Measurements from ENCODE around the gene SREK1IP1.

The SREK1IP1 gene

DNA sequence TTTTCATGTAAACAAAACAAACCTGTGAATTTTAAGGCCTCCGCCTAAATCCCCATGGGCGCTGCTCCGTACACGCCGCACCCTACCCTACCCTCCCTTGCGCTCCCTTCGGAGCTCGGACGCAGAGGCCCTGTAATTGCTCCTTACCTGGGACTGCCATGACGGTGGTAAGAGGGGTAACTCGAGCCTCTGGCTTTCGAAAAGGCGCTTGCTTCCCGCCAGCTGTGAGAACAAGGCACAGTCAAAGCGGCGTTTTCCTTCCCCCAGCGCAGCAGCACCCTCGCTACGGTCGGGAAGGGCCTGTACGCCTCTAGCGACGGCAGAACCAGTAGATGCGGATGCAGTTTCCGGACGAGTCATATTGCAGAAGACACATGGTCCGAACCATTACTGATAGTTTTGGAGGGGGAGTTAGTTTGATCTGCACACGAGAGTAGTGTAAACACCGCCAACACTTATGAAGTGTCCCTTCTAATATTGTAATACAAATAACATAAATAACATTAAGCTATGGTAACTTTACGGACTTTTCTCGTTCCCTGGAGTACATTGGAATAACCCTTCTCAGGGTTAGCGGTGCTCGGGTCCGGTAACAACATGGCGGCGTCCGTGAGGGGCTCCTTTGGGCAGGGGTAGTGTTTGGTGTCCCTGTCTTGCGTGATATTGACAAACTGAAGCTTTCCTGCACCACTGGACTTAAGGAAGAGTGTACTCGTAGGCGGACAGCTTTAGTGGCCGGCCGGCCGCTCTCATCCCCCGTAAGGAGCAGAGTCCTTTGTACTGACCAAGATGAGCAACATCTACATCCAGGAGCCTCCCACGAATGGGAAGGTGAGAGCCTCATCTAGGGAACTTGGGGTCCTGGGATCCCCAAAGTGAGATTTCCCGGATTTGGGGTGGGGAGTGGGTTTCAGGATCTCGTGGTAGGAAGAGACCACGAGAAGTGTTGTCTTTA is at the start of gene SREK1IP1, which contains the start of gene CWC27:
SREK1IP1 (minus strand) TSS at position 334 of the 955 bp plus-strand sequence; CDS start at position 160, 174 bp downstream.
CWC27 (plus strand) TSS at position 573 of the 955 bp plus-strand sequence; CDS start at position 790, 217 bp downstream.
- peak; percentile 72 for DNase-seq

DNA sequence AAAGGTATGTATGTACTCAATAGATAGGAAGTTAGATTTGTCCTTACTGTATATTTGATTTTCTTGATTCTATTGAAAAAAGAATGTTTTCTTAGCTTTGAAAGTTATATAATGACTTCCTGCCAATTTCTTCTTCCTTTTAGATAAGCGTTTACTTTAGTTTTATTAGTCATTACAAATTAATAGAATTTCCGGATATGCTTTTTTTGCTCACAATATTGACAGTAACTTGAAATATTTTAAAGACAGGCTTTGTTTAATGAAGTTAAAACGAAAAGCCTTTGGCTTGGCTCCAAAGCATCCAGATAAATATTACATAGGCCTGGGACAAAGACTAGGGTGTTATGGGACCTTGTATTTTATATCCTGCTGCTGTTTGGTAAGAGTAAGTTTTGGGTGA is 49.8 kb upstream of the SREK1IP1 start:
- DNase-seq = no peak

DNA sequence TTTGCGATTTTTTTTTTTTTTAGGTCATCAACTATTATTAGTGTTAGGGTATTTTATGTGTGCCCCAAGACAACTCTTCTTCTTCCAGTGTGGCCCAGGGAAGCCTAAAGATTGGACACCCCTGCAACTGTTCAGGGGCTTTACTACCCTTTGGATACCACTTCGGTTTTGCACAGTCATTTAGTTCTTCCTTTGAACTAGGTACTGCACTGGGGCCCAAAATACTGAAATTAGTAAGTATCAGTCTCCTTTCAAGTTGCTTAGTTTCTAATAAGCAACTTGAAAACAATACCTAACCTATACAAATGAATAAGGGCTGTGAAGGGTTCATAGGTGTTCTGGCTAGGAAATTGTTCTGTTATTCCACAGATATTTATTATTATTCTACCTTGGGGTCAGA is 45.6 kb upstream of the SREK1IP1 start:
- no peak for DNase-seq

DNA sequence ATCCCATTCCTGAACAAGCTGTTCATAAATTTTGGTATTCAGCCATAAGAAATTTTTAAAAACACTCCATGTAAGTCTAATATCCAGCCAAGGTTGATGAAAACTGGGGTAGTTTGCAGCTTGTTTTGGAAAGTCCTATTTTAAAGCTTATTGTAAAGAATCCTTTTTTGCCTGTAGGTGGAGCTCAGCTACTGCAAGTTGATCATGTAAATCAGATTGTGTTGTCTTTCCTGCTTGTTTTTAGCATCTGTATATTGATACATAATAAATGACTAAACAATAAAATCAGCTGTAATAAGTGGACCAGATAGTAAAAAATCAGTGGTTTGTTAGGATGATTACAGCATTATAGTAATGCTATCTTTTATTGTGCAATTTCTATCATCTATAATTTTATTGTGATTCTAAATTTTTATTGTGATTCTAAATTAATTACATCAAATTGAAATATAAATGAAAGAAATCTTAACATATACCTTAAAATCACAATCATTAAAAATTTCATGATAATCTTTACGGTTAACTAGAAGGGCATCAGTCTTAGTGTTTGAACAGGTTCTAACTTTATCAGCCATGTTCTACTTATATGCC is 42.7 kb upstream of the SREK1IP1 start:
- DNase-seq = no peak

DNA sequence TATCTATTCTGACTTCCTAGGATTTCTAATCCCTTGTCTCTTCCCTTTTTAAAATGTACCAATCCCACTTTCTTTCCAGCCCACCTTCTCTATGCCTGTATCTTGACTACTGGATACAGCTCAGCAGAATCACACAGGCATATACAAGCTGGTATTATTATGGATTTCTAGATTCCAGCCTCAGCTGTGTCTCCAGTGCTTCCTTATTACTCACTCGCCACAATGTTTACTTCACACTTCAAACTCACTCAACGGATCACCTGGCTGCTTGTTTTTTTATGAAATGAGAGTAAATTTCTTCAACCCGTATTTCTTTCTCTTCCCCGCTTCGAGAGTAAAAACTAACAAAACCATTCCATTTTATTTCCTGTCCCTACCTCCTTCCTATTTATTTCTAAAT is 39.0 kb upstream of the SREK1IP1 start:
- no peak for DNase-seq

DNA sequence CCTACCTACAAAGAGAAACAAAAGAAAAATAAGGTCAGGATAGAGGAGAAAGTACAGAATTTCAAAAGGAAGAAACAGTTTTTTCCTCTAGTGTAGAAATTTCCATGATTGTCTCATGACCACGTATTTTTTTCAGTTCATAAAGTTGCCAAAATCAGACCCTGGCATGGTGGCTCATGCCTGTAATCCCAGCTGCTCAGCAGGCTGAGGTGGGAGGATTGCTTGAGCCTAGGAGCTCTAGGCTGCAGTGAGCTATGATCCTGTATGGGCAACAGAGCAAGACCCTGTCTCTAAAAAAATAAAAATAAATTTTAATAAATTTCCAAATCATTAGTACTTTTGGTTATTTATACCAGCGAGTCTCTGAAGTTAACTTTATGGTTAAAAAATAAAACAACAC is 38.0 kb upstream of the SREK1IP1 start:
- DNase-seq = no peak

DNA sequence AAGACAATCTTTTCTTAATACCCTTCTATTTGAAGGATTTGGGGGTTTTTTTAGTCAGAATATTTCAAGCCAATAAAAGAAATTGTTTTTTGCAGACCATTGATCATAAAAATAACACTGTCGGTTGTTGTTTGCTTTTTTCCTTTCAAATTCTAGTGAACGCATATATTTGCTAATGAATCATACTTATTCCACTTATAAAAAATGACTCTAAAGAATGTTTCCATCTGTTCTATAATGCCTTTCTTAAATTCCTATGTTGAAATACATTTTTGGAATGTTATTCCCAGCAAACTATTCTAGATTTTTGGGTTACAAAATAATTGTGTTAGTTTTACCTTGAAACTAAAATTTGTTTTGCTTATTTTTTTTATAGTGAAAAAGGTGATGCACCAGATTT is 32.4 kb upstream of the SREK1IP1 start:
- DNase-seq = no peak

DNA sequence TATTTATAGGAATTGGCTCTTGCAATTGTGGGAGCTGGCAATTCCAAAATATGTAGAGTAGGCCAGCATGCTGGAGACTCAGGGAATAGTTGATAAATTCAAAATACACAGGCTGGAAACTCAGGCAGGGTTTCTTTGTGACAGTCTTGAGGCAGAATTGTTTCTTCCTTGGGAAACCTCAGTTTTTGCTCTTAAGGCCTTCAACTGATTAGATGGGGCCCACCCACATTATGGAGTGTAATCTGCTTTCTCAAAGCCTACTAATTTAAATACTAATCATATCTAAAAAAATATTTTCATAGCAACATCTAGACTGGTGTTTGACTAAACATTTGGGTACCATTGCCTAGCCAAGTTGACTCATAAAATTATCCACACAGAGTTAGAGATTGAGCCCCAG is 27.8 kb upstream of the SREK1IP1 start:
- no peak for DNase-seq

DNA sequence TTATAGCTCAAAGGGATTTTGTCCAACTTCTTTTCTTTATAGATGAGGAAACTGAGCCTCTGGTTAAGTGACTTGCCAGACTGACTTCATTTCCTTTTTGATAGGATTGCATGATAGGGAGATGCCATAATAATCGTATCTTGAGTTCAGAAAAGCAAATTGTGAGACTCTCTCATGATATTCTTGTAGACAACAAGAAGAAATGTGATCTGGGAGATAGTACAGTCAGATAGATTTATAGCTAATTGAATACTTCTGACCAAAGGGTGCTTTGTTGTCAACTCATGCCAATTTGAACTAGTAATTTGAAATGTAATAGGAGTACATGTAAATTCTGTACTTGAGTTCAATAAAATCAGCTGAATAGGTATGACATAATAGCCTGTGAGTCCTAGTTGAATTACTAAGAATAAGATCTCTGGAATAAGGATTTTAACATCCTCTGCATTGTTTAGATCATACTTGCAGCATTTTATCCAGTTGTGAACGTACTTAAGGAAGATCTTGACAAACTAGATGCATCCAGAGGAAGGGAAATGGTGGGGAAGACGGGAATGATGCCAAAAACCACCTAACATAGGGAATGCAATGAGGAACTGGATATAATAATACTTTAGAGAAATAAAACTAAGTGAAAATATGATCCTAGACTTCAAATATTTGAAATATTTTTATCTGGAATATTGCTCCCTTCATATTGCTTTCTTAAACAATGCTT is 25.7 kb upstream of the SREK1IP1 start:
- no peak for DNase-seq

DNA sequence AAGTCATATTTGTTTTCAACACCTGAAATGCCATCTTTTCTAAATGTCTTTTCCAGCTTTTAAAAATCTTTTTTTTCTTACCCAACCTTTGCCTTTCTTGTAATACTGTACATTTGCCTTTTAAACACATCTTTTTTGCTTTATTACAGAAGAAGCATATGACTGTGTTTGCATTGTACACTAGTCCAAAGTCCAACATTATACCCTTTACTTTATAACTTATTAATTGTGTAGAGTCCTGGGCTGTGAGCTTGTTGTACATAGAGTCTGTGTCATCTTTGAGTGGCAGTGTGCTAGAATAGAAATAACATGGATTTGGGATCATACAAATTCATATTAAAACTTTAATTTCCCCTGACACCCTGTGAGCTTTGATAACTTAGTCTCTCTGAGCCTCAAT is 24.0 kb upstream of the SREK1IP1 start:
- no peak for DNase-seq

DNA sequence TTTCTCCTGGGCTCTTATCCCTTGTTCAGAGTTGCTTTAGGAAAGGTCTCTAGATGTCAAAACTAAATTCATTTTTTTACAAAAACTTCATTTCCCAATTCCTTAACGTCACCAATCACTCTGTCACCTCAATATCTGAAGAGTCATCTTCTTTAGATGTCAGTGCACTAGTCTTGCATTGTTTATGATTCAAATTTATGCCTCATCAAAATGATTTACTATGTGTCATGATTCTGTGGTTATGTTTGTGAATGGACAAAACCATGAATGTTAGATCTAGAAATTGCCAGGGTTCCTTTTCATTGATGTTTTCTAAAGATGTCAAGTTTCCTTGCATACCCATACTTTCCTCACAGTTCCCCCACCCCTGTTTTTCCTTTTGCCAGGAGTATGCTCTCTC is 21.7 kb upstream of the SREK1IP1 start:
- DNase-seq = no peak

DNA sequence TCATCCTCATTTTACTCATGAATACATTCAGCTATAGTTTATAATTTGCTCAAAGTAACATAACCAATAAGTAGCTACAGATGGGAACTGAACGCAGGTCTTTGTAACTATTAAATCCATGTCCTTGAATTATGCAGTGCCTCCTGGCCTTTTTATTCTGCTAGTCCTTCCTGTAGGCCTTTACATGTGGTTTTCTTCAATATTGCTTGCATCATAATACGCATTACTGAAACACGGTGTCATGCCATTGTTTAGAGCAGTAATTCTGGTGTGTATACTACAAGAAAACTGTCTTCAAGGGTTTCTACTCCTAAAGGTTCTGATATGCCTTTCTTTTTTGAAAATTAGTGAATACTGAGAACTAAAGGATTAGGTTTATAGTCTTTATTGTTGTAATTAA is 21.0 kb upstream of the SREK1IP1 start:
- DNase-seq = no peak

DNA sequence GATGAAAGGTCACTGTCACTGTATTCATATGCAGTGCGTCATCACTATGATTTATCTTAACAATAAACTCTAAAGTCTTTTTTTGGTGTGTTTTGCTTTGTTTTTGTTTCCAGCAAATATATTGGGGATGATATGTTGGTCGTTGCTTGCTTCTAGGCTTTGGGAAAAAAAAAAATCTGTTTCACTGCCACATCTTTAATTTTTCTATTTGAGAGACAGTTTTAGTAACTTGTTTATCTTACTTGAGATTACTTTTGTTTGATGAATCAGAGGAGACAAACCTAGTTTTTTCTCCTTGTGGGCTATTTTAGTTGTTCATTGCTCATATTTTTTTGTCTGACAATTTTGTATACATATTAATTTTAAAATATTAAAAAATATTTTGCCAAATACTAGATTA is 19.7 kb upstream of the SREK1IP1 start:
- DNase-seq = no peak

DNA sequence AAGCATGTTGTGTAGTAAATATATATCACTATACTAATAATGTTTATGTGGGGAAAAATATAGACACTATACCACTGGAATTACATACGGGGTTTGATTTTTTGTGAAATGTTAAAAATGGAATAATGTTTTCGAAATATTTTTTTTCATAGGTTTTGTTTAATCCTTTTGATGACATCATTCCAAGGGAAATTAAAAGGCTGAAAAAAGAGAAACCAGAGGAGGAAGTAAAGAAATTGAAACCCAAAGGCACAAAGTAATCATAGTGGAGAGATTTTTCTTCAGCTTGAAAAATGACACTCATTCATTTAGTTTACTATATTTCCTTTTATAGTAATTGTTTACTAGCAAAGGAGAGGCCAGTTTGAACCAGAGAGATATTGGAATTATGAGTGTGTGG is 17.9 kb upstream of the SREK1IP1 start:
- DNase-seq = no peak

DNA sequence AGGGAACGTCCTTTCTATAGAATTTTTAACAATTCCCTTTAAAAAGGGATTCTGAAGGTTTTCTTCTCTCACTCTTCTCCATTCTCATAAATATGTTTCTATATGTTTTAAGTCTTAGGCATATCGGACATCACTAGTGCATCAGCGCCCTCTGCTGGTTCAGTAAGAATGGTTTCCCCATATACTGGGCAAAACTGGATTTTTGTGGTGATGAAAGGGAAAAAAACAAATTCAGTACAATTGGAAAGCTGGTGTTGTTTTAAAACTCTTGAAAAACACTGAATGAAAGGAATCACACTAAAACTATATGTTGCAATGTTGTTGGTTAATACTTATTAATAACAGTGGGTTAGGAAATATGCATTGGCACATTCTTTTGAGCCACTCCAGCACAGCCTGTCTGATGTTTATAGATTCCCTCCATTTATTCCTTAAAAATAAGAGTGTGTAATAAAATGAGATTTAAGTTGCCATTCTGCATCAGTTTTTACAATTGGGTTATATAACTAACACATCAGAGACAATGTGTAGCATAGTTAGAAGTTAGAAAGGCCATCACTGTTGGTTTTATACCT is 16.0 kb upstream of the SREK1IP1 start:
- peak; percentile 48 for DNase-seq

DNA sequence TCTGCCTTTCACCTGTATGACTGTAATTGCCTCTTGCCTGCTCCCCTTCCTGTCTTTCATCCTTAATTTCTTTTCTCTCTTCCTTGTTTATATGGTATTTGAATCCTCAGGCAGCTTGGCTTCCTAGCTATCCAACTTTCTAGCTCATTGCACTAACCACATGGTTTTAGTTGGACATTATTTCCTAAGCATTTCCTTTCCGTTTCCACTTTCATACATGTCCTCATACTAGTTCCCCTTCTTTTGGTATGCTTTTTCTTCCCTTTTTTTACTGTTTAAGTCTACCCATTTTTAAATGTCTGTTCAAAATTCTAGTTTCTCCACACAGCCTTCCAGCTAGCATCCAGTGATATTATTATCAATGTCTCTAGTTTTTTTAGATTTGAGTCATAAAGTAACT is 6.8 kb upstream of the SREK1IP1 start:
- DNase-seq = no peak

DNA sequence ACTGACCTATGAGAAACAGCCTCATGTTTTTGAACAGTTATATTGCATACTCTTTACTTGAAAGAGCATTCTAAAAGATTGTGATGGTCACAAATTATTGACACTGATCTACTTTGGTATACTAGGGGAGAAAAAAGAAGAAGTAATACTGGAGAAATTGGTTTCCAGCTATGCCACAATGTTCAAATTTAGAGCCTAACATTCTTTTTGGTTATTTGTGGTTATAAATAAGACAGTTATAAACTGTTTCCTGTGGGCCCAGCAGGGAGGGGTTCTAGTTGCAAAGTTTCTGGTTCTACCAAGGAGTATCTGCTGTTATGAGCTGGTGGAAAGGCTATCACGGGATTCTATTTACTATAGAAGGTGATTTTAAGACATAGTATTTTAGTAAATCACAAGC is 5.0 kb upstream of the SREK1IP1 start:
- no peak for DNase-seq

DNA sequence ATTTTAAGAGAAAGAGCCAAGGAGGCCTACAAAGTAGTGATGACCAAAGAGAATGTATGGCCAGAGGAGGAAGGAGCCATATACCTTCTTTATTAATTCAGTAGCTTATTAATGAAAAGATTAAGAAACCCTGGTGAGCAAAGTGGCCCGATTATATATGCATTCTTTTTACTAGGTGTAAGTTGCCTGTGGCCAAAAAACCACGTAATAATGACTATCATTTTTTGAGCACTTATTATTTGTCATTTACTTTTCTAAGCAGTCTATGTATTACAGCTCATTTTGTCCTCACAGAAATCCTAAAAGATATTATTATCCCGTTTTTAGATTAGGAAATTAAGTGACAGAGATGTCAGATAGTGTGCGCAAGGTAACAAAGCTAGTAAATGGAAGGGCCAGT is 3.2 kb upstream of the SREK1IP1 start:
- DNase-seq = no peak

DNA sequence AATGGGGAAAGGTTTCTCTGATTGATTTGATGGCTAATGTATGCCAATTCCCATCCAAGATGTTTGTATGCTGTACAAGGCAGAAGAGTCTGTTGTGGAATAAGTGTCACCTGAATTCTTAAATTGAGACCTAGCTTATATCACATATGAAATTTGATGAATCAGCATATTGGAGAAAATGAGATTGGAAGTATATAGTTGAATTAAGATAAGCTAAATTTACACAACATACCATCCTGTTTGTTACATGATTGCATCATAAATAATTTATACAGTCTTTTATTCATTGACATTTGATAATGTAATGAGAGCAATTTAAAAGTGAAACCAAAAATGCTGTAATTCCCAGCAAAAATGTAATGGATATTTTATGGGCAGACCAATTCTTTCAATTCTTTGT is 1.4 kb upstream of the SREK1IP1 start:
- DNase-seq = no peak

DNA sequence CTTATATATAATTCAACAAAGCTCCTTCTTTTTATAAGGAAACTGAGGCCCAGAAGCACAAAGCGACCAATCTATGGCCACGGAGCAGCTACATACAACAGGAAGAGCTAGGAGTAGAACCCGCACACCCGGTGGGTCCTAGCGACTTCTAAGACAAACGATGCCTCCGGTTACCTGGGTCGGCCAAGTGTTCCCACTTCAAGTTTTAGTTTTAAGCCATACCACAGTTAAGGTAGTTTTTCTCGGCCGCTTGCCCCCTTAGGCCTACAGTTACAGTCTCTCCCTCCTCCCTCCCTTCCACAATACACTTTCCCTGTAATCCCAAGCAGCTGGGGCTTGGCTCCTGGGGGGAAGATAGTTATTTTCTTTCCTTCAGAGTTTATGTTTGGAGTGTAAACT is 533 bp downstream of the SREK1IP1 start:
- no peak for DNase-seq

DNA sequence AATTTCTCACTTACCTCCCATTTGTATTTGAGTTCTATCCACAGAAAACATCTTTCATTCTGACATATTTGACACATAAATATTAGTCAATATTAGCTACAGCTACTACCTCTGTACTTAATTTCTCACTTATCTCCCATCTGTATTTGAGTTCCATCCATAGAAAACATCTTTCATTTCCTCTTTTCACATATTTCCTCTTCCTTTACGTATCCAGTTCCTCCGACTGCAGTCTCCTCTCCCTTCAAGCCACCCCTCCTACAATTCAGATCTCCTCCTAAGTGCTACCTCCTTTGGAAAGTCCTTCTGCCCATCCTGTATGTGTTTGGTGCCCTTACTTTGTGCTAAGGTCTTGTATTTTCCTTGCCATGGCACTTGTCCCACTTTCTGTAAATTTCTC is 1.6 kb downstream of the SREK1IP1 start:
- DNase-seq = no peak

DNA sequence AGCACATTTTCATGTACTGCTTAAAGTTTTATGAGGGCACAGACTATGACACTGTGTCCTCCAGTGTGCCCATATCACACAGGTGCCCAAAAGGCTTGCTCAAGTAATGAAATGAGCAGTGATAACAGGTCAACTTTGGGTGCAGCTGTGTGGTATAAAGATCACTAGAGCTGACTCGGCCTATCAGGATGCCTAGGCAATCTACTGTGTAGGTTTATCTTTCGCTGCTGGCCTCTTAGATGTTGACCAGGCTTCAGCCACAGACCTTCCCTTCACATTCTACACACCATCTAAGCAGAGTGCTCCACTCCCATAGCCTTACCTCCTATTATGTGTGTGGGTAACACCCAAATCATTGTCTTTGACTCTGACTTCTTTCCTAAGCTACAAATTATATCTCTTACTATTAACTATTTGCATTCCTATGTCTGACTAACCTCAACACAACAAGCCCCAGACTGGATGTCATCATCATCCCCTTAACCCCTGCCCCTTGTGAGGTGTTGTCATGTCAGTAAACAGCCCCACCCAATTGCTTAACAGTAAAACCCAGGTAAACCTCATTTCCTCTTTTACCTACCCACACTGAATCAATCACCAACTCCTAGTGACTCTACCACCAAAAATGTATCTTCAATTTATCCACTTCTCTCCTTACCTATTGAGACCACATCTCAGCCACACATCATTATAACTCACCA is 2.5 kb downstream of the SREK1IP1 start:
- no peak for DNase-seq

Data from NCI-H2171 (cell line).